ENCODE data around the gene MAZ.

- TF ChIP-seq CTCF (IDR thresholded peaks at IDR 0.05; ENCODE audit: low read depth, low read length, missing input control) (no peak), ATF3 (IDR thresholded peaks at IDR 0.05) (no peak), SP1 (IDR thresholded peaks at IDR 0.05) (no peak), RAD21 (IDR thresholded peaks at IDR 0.05) (no peak)
Measured at GRCh38 chr16:29821643-29822115, 15.3 kb downstream of the MAZ start.
